ENCODE results near the gene OSM. TPM values are rescaled to one million over a fixed set of nuclear protein-coding genes. Genes with fewer than 3 reads are reported as not detected.

The OSM gene
- total and polyA plus RNA-seq, 9 donors: 0.09 to 1.5 (median 0.33) TPM; not detected in 1

Other genes with a start within 250 kb of the OSM start
- not detected for gene HORMAD2, start 186.4 kb downstream of the OSM start, total RNA-seq
- gene HORMAD2, start 186.4 kb downstream of the OSM start, polyA plus RNA-seq (ENCODE audit: insufficient read depth in 1 of 8, insufficient read length in 8 of 8, low replicate concordance in 1 of 8): not detected
- 0.75 TPM for gene LIF, start 20.1 kb downstream of the OSM start, total RNA-seq
- gene LIF, start 20.1 kb downstream of the OSM start, polyA plus RNA-seq (ENCODE audit: insufficient read depth in 1 of 8, insufficient read length in 8 of 8, low replicate concordance in 1 of 8): 1 to 10 TPM in 3 of 8 donors, under 1 TPM in 5; 0.57 to 1.4 (median 0.88) TPM
- 5.7 TPM for gene CASTOR1, start 22.7 kb upstream of the OSM start, total RNA-seq
- gene CASTOR1, start 22.7 kb upstream of the OSM start, polyA plus RNA-seq (ENCODE audit: insufficient read depth in 1 of 8, insufficient read length in 8 of 8, low replicate concordance in 1 of 8): 1 to 10 TPM; 3.5 to 7.1 (median 4.7) TPM
- 7.4 TPM for gene TBC1D10A, start 60.1 kb upstream of the OSM start, total RNA-seq
- 10 to 100 TPM in 1 of 8 donors, 1 to 10 TPM in 7; 6.2 to 11.3 (median 8.5) TPM for gene TBC1D10A, start 60.1 kb upstream of the OSM start, polyA plus RNA-seq (ENCODE audit: insufficient read depth in 1 of 8, insufficient read length in 8 of 8, low replicate concordance in 1 of 8)
- 23.8 TPM for gene SF3A1, start 90.0 kb upstream of the OSM start, total RNA-seq
- gene SF3A1, start 90.0 kb upstream of the OSM start, polyA plus RNA-seq (ENCODE audit: insufficient read depth in 1 of 8, insufficient read length in 8 of 8, low replicate concordance in 1 of 8): 100 to 1,000 TPM in 1 of 8 donors, 10 to 100 TPM in 7; 57.6 to 110 (median 81.2) TPM
- 0.89 TPM for gene CCDC157, start 90.2 kb upstream of the OSM start, total RNA-seq
- gene CCDC157, start 90.2 kb upstream of the OSM start, polyA plus RNA-seq (ENCODE audit: insufficient read depth in 1 of 8, insufficient read length in 8 of 8, low replicate concordance in 1 of 8): 1 to 10 TPM in 7 of 8 donors, under 1 TPM in 1; 0.89 to 2.0 (median 1.3) TPM
- gene RNF215, start 120.6 kb upstream of the OSM start, total RNA-seq: 11.9 TPM
- gene RNF215, start 120.6 kb upstream of the OSM start, polyA plus RNA-seq (ENCODE audit: insufficient read depth in 1 of 8, insufficient read length in 8 of 8, low replicate concordance in 1 of 8): 10 to 100 TPM; 11.2 to 15.4 (median 14.1) TPM
- 2.5 TPM for gene SEC14L2, start 130.2 kb upstream of the OSM start, total RNA-seq
- gene SEC14L2, start 130.2 kb upstream of the OSM start, polyA plus RNA-seq (ENCODE audit: insufficient read depth in 1 of 8, insufficient read length in 8 of 8, low replicate concordance in 1 of 8): 1 to 10 TPM; 1.5 to 3.8 (median 2.1) TPM
- 8.2 TPM for gene MTFP1, start 158.9 kb upstream of the OSM start, total RNA-seq
- 10 to 100 TPM in 1 of 8 donors, 1 to 10 TPM in 7; 7.1 to 10.4 (median 8.2) TPM for gene MTFP1, start 158.9 kb upstream of the OSM start, polyA plus RNA-seq (ENCODE audit: insufficient read depth in 1 of 8, insufficient read length in 8 of 8, low replicate concordance in 1 of 8)
- gene SEC14L3, start 205.2 kb upstream of the OSM start, total RNA-seq: not detected
- under 1 TPM in 2 of 8 donors, not detected in 6; 0.05 to 0.06 TPM for gene SEC14L3, start 205.2 kb upstream of the OSM start, polyA plus RNA-seq (ENCODE audit: insufficient read depth in 1 of 8, insufficient read length in 8 of 8, low replicate concordance in 1 of 8)
- gene SEC14L4, start 238.8 kb upstream of the OSM start, total RNA-seq: not detected
- under 1 TPM in 6 of 8 donors, not detected in 2; 0.04 to 0.23 (median 0.20) TPM for gene SEC14L4, start 238.8 kb upstream of the OSM start, polyA plus RNA-seq (ENCODE audit: insufficient read depth in 1 of 8, insufficient read length in 8 of 8, low replicate concordance in 1 of 8)